Activated CD8-positive, alpha-beta memory T cell treated with anti-CD3 and anti-CD28 coated beads, Interleukin-2, amount 10 ng/mL, durations not matched to agents 7 days and 5 days (primary cell): Measurements from ENCODE around the gene FRAS1. TPM values are rescaled to one million over a fixed set of nuclear protein-coding genes. Genes with fewer than 3 reads are reported as not detected.

Experiments
- ATAC-seq: fragments of 150-1000 bp; cut with Tn5 transposase; one replicate; pipeline ENCODE4 v1.10.0; 2021; ENCODE audit warnings: moderate library complexity
- CTCF ChIA-PET: fragments of 350-600 bp; sonication (Branson Sonifier 250); formaldehyde crosslinking; loops from one replicate; lab custom pipeline; 2021; ENCODE audit warnings: antibody characterized with exemption; lab: Charles Lee
- DNase-seq: peaks from one replicate; pipeline ENCODE4 v3.0.0-alpha.2; 2020
- H3K27ac Mint-ChIP-seq: one replicate; pipeline ENCODE4 v1.8.0; 2021; ENCODE audit warnings: mild to moderate bottlenecking, mixed read lengths
- H3K27me3 Mint-ChIP-seq: one replicate; pipeline ENCODE4 v1.8.0; 2021; ENCODE audit warnings: mixed read lengths
- H3K36me3 Mint-ChIP-seq: one replicate; pipeline ENCODE4 v1.8.0; 2021; ENCODE audit warnings: mild to moderate bottlenecking, mixed read lengths
- H3K4me1 Mint-ChIP-seq: one replicate; pipeline ENCODE4 v1.8.0; 2021; ENCODE audit warnings: mixed read lengths
- H3K4me3 Mint-ChIP-seq: one replicate; pipeline ENCODE4 v1.8.0; 2021; ENCODE audit warnings: mild to moderate bottlenecking, moderate library complexity, mixed read lengths
- H3K9me3 Mint-ChIP-seq: one replicate; pipeline ENCODE4 v1.8.0; 2022; ENCODE audit warnings: low read depth, mixed read lengths
- total RNA-seq, 2 experiments: library from RNA; stranded (reverse); gene quantifications; one replicate each; pipeline ENCODE4 v1.2.3, GENCODE V29; 2021

Gene FRAS1
- total RNA-seq, 2 experiments from 2014 or later: 0.05 TPM; not detected in 1

GRCh38 chr4:78145008-78145407 is 87.9 kb downstream of the FRAS1 start:
- ATAC-seq (no peak), DNase-seq (no peak)
- peaks cover 14% of the 10 kb centered on the region for H3K27me3 Mint-ChIP-seq
- H3K9me3 Mint-ChIP-seq: no peaks in the 10 kb centered on the region
- CTCF ChIA-PET: no interaction called here
- no peak overlapping the region for H3K4me3 Mint-ChIP-seq
- H3K4me1 Mint-ChIP-seq: no peaks in the 10 kb centered on the region
- no peak overlapping the region for H3K27ac Mint-ChIP-seq
- H3K36me3 Mint-ChIP-seq: no peaks in the 10 kb centered on the region

GRCh38 chr4:78145622-78146021 is 88.5 kb downstream of the FRAS1 start:
- no peak for DNase-seq
- Mint-ChIP-seq H3K36me3 (no peaks in the 10 kb centered on the region), H3K9me3 (no peaks in the 10 kb centered on the region), H3K27me3 (peaks cover 14% of the 10 kb centered on the region), H3K27ac (no peak overlapping the region), H3K4me1 (no peaks in the 10 kb centered on the region), H3K4me3 (no peak overlapping the region)
- ATAC-seq: no peak
- CTCF ChIA-PET: no interaction called here

- no peak overlapping the region for H3K4me3 Mint-ChIP-seq
- DNase-seq: no peak
- H3K27me3 Mint-ChIP-seq: peaks cover 17% of the 10 kb centered on the region
- H3K9me3 Mint-ChIP-seq: no peaks in the 10 kb centered on the region
- ATAC-seq: no peak
- CTCF ChIA-PET: no interaction called here
- no peaks in the 10 kb centered on the region for H3K36me3 Mint-ChIP-seq
- H3K27ac Mint-ChIP-seq: no peak overlapping the region
- H3K4me1 Mint-ChIP-seq: no peaks in the 10 kb centered on the region
These were observed 92.8 kb downstream of the FRAS1 start for GRCh38 chr4:78149751-78150542.

- Mint-ChIP-seq H3K27ac (no peak overlapping the region), H3K27me3 (peaks cover 17% of the 10 kb centered on the region), H3K36me3 (no peaks in the 10 kb centered on the region), H3K4me1 (no peaks in the 10 kb centered on the region), H3K9me3 (no peaks in the 10 kb centered on the region), H3K4me3 (no peak overlapping the region)
- ATAC-seq (no peak), DNase-seq (no peak)
- CTCF ChIA-PET: no interaction called here
These were observed 93.4 kb downstream of the FRAS1 start for GRCh38 chr4:78150543-78150864.

GRCh38 chr4:78152795-78153194 is 95.7 kb downstream of the FRAS1 start:
- CTCF ChIA-PET: no interaction called here

GRCh38 chr4:78154972-78155590 is 98.0 kb downstream of the FRAS1 start:
- Mint-ChIP-seq H3K27ac (no peak overlapping the region), H3K36me3 (no peaks in the 10 kb centered on the region), H3K9me3 (no peaks in the 10 kb centered on the region), H3K4me3 (no peak overlapping the region), H3K27me3 (peaks cover 11% of the 10 kb centered on the region), H3K4me1 (no peaks in the 10 kb centered on the region)
- no peak for DNase-seq
- CTCF ChIA-PET: no interaction called here
- no peak for ATAC-seq

More at GRCh38 chr4:78152795-78153194, 95.7 kb downstream of the FRAS1 start:
- Mint-ChIP-seq H3K9me3 (no peaks in the 10 kb centered on the region), H3K4me1 (no peaks in the 10 kb centered on the region), H3K27ac (no peak overlapping the region), H3K27me3 (peaks cover 13% of the 10 kb centered on the region), H3K36me3 (no peaks in the 10 kb centered on the region), H3K4me3 (no peak overlapping the region)
- DNase-seq (no peak), ATAC-seq (no peak)

- DNase-seq (no peak), ATAC-seq (no peak)
- Mint-ChIP-seq H3K36me3 (no peaks in the 10 kb centered on the region), H3K4me1 (no peaks in the 10 kb centered on the region), H3K27ac (no peak overlapping the region), H3K27me3 (peaks cover 11% of the 10 kb centered on the region), H3K4me3 (no peak overlapping the region), H3K9me3 (no peaks in the 10 kb centered on the region)
- CTCF ChIA-PET: no interaction called here
These were observed 98.5 kb downstream of the FRAS1 start for GRCh38 chr4:78155616-78156105.

- DNase-seq: no peak
- ATAC-seq: no peak
- Mint-ChIP-seq H3K4me1 (no peaks in the 10 kb centered on the region), H3K4me3 (no peak overlapping the region), H3K27me3 (peaks cover 11% of the 10 kb centered on the region), H3K36me3 (no peaks in the 10 kb centered on the region), H3K9me3 (no peaks in the 10 kb centered on the region), H3K27ac (no peak overlapping the region)
- CTCF ChIA-PET: no interaction called here
These were observed 99.4 kb downstream of the FRAS1 start for GRCh38 chr4:78156520-78156919.

- Mint-ChIP-seq H3K9me3 (no peaks in the 10 kb centered on the region), H3K4me1 (peaks cover 4% of the 10 kb centered on the region), H3K4me3 (no peak overlapping the region), H3K27ac (no peak overlapping the region), H3K36me3 (no peaks in the 10 kb centered on the region), H3K27me3 (peaks cover 15% of the 10 kb centered on the region)
- CTCF ChIA-PET: interaction anchor here (0.7 kb wide), 1 partner anchor 183 kb away, joined by 3 read pairs; no protein-coding TSS in a partner anchor
- DNase-seq (no peak), ATAC-seq (no peak)
These were observed 105.2 kb downstream of the FRAS1 start for GRCh38 chr4:78162342-78162741.

- CTCF ChIA-PET: no interaction called here
- peaks cover 15% of the 10 kb centered on the region for H3K27me3 Mint-ChIP-seq
- H3K27ac Mint-ChIP-seq: no peak overlapping the region
- no peaks in the 10 kb centered on the region for H3K9me3 Mint-ChIP-seq
- no peaks in the 10 kb centered on the region for H3K36me3 Mint-ChIP-seq
- DNase-seq (no peak), ATAC-seq (no peak)
- peaks cover 4% of the 10 kb centered on the region for H3K4me1 Mint-ChIP-seq
- H3K4me3 Mint-ChIP-seq: no peak overlapping the region
These were observed 105.7 kb downstream of the FRAS1 start for GRCh38 chr4:78162821-78163220.

- Mint-ChIP-seq H3K36me3 (no peaks in the 10 kb centered on the region), H3K4me3 (no peak overlapping the region), H3K27me3 (peaks cover 15% of the 10 kb centered on the region), H3K9me3 (no peaks in the 10 kb centered on the region), H3K4me1 (peaks cover 4% of the 10 kb centered on the region), H3K27ac (no peak overlapping the region)
- ATAC-seq (no peak), DNase-seq (no peak)
- CTCF ChIA-PET: no interaction called here
These were observed 108.6 kb downstream of the FRAS1 start for GRCh38 chr4:78165758-78166157.

- H3K36me3 Mint-ChIP-seq: no peaks in the 10 kb centered on the region
These were observed 109.5 kb downstream of the FRAS1 start for GRCh38 chr4:78166622-78167021.

GRCh38 chr4:78167510-78167909 is 110.4 kb downstream of the FRAS1 start:
- H3K27me3 Mint-ChIP-seq: peaks cover 8% of the 10 kb centered on the region
- H3K27ac Mint-ChIP-seq: no peak overlapping the region
- H3K4me3 Mint-ChIP-seq: no peak overlapping the region
- CTCF ChIA-PET: no interaction called here
- no peak for DNase-seq
- H3K36me3 Mint-ChIP-seq: no peaks in the 10 kb centered on the region
- peaks cover 4% of the 10 kb centered on the region for H3K4me1 Mint-ChIP-seq
- no peaks in the 10 kb centered on the region for H3K9me3 Mint-ChIP-seq
- ATAC-seq: no peak

More at GRCh38 chr4:78166622-78167021, 109.5 kb downstream of the FRAS1 start:
- Mint-ChIP-seq H3K9me3 (no peaks in the 10 kb centered on the region), H3K27ac (no peak overlapping the region), H3K4me3 (no peak overlapping the region), H3K27me3 (peaks cover 15% of the 10 kb centered on the region), H3K4me1 (peaks cover 4% of the 10 kb centered on the region)
- ATAC-seq (no peak), DNase-seq (no peak)
- CTCF ChIA-PET: no interaction called here

GRCh38 chr4:78168029-78168428 is 110.9 kb downstream of the FRAS1 start:
- Mint-ChIP-seq H3K27ac (no peak overlapping the region), H3K4me1 (peaks cover 4% of the 10 kb centered on the region), H3K4me3 (no peak overlapping the region), H3K27me3 (peaks cover 7% of the 10 kb centered on the region), H3K9me3 (no peaks in the 10 kb centered on the region), H3K36me3 (no peaks in the 10 kb centered on the region)
- CTCF ChIA-PET: no interaction called here
- ATAC-seq (no peak), DNase-seq (no peak)
